ENCODE results near the gene SYCN. TPM values are rescaled to one million over a fixed set of nuclear protein-coding genes. Genes with fewer than 3 reads are reported as not detected.

The SYCN gene
- total RNA-seq, 2 donors from 2014 or later: not detected

DNA sequence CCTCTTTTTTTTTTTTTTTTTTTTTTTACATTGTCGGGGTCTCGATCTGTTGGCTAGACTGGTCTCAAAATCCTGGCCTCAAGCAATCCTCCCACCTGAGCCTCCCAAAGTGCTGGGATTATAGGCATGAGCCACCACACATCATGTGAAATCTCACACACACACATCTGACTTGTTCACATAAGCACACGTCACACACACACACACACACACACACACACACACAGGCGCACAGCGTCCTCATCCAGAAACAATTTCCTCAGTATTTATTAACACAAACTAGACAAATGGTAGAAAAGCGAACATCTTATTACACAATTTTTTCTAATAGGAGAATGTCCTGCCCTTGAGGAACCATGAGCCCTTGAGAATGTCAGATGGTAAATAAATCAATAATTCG is 5.1 kb upstream of the SYCN start:
- Histone ChIP-seq H3K4me1 (ENCODE audit: control insufficient read depth in 1 of 2, low read depth in 2 of 2) (no peaks in the 10 kb centered on the region), H3K27ac (no peak overlapping the region), H3K27me3 (replicated peaks; ENCODE audit: insufficient read depth) (no peaks in the 10 kb centered on the region), H3K9me3 (no peaks in the 10 kb centered on the region), H3K36me3 (no peaks in the 10 kb centered on the region), H3K4me3 (no peak overlapping the region)
- TF ChIP-seq, protein P1, sequence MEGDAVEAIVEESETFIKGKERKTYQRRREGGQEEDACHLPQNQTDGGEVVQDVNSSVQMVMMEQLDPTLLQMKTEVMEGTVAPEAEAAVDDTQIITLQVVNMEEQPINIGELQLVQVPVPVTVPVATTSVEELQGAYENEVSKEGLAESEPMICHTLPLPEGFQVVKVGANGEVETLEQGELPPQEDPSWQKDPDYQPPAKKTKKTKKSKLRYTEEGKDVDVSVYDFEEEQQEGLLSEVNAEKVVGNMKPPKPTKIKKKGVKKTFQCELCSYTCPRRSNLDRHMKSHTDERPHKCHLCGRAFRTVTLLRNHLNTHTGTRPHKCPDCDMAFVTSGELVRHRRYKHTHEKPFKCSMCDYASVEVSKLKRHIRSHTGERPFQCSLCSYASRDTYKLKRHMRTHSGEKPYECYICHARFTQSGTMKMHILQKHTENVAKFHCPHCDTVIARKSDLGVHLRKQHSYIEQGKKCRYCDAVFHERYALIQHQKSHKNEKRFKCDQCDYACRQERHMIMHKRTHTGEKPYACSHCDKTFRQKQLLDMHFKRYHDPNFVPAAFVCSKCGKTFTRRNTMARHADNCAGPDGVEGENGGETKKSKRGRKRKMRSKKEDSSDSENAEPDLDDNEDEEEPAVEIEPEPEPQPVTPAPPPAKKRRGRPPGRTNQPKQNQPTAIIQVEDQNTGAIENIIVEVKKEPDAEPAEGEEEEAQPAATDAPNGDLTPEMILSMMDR (IDR thresholded peaks at IDR 0.05): no peak
- DNase-seq (ENCODE audit: low spot score) (no peak), ATAC-seq (ENCODE audit: insufficient number of reproducible peaks, low FRiP score, low read depth) (no peak)

DNA sequence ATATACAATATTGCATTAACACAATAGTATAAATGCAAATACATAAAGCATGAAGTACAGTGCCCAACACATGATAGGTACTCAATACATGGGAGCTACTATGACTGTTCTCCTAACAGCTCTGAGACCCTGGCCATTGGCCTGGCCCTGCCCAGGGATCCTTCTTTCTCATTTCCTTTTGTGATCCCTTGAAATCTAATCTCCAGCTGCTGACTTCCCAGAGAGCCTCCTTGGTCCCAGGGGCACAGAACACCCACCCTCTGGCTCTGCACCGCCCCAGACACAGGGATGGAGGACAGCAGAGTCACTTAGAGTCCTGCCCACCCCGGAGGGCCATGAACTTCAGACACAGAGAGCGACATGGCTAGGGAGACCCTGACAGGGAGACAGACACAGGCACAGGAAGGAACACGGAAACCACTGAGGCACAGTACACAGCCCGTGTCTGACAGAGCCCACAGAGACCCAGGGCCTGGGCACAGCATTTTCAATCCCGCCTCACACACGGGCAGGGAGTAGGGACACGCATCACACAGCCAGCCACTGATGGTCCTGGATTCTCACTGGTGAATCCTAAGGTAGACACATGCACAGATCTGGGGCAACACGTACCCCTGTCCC is 4.2 kb upstream of the SYCN start:
- TF ChIP-seq, protein P1 (IDR thresholded peaks at IDR 0.05): no peak

DNA sequence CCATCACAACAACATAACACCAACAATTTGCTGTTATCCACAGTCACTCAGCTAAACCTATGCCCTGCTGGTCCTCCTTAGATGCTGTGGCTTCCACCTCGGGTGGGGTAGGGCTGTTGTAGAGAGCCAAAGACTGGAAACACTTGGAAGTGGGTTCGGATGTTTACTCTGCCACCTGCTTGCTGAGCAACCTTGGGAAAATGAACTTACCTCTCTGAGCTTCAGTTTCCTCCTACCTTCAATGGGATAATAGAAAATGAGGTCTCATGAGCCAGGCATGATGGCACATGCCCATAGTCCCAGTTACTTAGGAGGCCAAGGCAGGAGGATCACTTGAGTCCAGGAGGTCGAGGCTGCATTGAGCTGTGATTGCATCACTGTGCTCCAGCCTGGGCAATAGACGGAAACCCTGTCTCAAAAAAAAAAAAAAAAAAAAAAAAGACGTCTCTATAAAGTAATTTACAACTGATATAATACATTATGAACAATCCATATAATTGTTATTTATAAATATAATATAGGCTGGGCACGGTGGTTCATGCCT is 3.3 kb upstream of the SYCN start:
- TF ChIP-seq, protein P1 (IDR thresholded peaks at IDR 0.05): no peak
- Histone ChIP-seq H3K27me3 (replicated peaks; ENCODE audit: insufficient read depth) (no peaks in the 10 kb centered on the region), H3K4me3 (no peak overlapping the region), H3K9me3 (no peaks in the 10 kb centered on the region), H3K27ac (no peak overlapping the region), H3K4me1 (ENCODE audit: control insufficient read depth in 1 of 2, low read depth in 2 of 2) (no peaks in the 10 kb centered on the region), H3K36me3 (no peaks in the 10 kb centered on the region)
- ATAC-seq (ENCODE audit: insufficient number of reproducible peaks, low FRiP score, low read depth) (no peak), DNase-seq (ENCODE audit: low spot score) (no peak)

More for the DNA sequence above, 4.2 kb upstream of the SYCN start:
- no peaks in the 10 kb centered on the region for H3K27me3 ChIP-seq (replicated peaks; ENCODE audit: insufficient read depth)
- DNase-seq (ENCODE audit: low spot score) (no peak), ATAC-seq (ENCODE audit: insufficient number of reproducible peaks, low FRiP score, low read depth) (no peak)
- no peak overlapping the region for H3K4me3 ChIP-seq
- H3K4me1 ChIP-seq (ENCODE audit: control insufficient read depth in 1 of 2, low read depth in 2 of 2): no peaks in the 10 kb centered on the region
- no peaks in the 10 kb centered on the region for H3K9me3 ChIP-seq
- H3K36me3 ChIP-seq: no peaks in the 10 kb centered on the region
- no peak overlapping the region for H3K27ac ChIP-seq

DNA sequence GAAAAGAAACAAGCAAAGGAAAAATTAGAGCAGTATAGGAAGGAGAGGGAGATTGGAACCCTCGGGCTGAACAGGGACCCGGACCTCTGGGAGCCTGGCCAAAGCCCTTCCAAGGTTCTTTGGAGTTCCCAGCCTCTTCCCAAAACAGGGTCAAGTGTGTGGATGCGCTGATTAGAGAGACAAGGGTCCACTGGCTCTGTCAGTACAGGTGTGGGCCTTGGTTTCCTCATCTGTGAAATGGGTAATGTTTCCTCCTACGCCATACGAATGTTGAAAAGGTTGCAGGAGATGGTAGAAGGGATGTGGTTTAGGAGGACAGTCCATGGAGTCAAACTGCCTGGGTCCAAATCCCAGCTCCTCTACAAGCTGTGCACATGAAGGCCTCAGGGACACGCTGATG is 2.1 kb upstream of the SYCN start:
- Histone ChIP-seq H3K4me3 (no peak overlapping the region), H3K9me3 (no peaks in the 10 kb centered on the region), H3K36me3 (no peaks in the 10 kb centered on the region), H3K4me1 (ENCODE audit: control insufficient read depth in 1 of 2, low read depth in 2 of 2) (no peaks in the 10 kb centered on the region), H3K27ac (no peak overlapping the region), H3K27me3 (replicated peaks; ENCODE audit: insufficient read depth) (no peaks in the 10 kb centered on the region)
- DNase-seq (ENCODE audit: low spot score) (no peak), ATAC-seq (ENCODE audit: insufficient number of reproducible peaks, low FRiP score, low read depth) (no peak)
- TF ChIP-seq, protein P1 (IDR thresholded peaks at IDR 0.05): no peak

DNA sequence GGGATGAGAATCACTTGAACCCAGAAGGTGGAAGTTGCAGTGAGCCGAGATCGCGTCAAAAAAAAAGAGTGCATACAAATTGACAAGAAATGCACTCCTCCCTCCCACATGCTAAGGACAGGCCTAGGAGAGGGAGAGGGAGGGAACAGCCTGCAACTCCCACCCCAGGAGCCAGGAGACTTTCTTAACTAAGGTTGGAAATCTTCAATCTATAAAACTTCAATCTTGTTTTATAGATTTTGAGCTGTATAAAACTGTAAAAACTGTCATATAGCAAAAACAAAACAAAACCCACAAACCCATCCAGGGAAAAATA is 1.3 kb upstream of the SYCN start:
- Histone ChIP-seq H3K36me3 (no peaks in the 10 kb centered on the region), H3K27ac (no peak overlapping the region), H3K4me1 (ENCODE audit: control insufficient read depth in 1 of 2, low read depth in 2 of 2) (no peaks in the 10 kb centered on the region), H3K9me3 (no peaks in the 10 kb centered on the region), H3K27me3 (replicated peaks; ENCODE audit: insufficient read depth) (no peaks in the 10 kb centered on the region), H3K4me3 (no peak overlapping the region)
- ATAC-seq (ENCODE audit: insufficient number of reproducible peaks, low FRiP score, low read depth) (no peak), DNase-seq (ENCODE audit: low spot score) (no peak)
- TF ChIP-seq, protein P1 (IDR thresholded peaks at IDR 0.05): no peak

Data from thoracic aorta (tissue), 2 donors.